Retinal pigment epithelial cell (primary cell): ENCODE results near the gene MPDZ.

Experiments
- DNase-seq: peaks from one replicate; pipeline ENCODE4 v3.0.0-alpha.2; 2010; ENCODE audit warnings: low read depth
- H3K4me3 ChIP-seq: 2 replicates; pipeline ENCODE4 v1.5.1; 2011; ENCODE audit warnings: mild to moderate bottlenecking, low read length, control low read depth, moderate library complexity
- CTCF ChIP-seq: conservative IDR thresholded peaks from 2 replicates; pipeline ENCODE4 v1.5.1; 2011; ENCODE audit warnings: low read depth, low read length, control low read depth, inconsistent platforms

The MPDZ gene

GRCh38 chr9:13173553-13173952, 105.9 kb downstream of the MPDZ start:
- no peak for TF ChIP-seq CTCF
- H3K4me3 ChIP-seq, result no peak overlapping the region
- no peak for DNase-seq

GRCh38 chr9:13171261-13171660, 108.2 kb downstream of the MPDZ start:
- TF ChIP-seq CTCF, result no peak
- no peak for DNase-seq

GRCh38 chr9:13166996-13167395, 112.5 kb downstream of the MPDZ start:
- TF ChIP-seq CTCF, result no peak
- DNase-seq, result no peak
- H3K4me3 ChIP-seq, result no peak overlapping the region

More at GRCh38 chr9:13171261-13171660, 108.2 kb downstream of the MPDZ start:
- H3K4me3 ChIP-seq, result no peak overlapping the region

- no peak overlapping the region for H3K4me3 ChIP-seq
- no peak for TF ChIP-seq CTCF
- DNase-seq, result no peak
Measured at GRCh38 chr9:13165956-13166355, 113.5 kb downstream of the MPDZ start.

GRCh38 chr9:13165236-13165945, 114.1 kb downstream of the MPDZ start:
- no peak overlapping the region for H3K4me3 ChIP-seq
- no peak for TF ChIP-seq CTCF
- no peak for DNase-seq

GRCh38 chr9:13163946-13164345, 115.5 kb downstream of the MPDZ start:
- no peak for DNase-seq
- no peak overlapping the region for H3K4me3 ChIP-seq
- no peak for TF ChIP-seq CTCF

DNA sequence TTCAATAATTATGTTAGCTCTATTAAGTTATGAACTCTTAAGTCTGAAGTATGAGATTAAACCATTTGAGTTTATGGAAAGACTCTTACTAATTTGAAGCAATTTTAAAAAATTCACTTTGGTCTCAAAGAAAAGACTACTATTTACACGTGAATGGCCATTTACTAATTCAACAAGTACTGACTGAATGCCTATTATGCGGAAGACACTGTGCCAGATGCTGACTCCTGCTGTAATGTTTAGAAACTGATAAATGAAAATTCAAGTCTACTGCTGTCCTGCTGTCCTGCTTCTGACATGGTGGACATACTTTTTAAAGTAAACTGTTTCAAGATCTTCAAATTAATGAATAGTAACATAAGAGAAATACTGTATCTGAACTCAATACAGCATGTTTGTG, 116.2 kb downstream of the MPDZ start:
- TF ChIP-seq CTCF, result no peak
- DNase-seq, result no peak
- H3K4me3 ChIP-seq, result no peak overlapping the region
